ENCODE measurements around the gene EPHB2. TPM values are rescaled to one million over a fixed set of nuclear protein-coding genes. Genes with fewer than 3 reads are reported as not detected.

Gene EPHB2
- total and polyA plus RNA-seq, 2 experiments from 2014 or later = 1.0 to 5.1 TPM

DNA sequence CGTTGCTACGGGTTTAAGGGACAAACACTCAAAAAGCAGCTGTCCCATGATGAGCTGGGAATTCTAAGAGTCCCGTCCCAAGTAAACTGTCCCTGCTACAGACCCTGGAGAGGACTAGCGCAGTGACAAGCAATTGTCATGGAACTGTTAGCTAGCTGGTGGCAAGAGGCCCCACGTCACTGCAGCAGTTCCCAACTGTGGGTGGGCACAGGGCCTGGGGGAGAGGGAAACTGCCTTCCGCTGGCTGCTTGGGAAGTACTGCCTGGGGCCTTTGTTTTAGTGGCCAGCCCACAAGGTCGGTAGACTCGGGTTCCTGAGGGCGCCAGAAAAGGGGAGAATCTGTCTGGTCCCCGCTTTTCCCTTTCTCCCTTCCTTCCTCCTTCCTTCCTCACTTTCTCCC, 164.6 kb downstream of the EPHB2 start:
- H2AFZ ChIP-seq = no peak overlapping the region
- H3K9me3 ChIP-seq (ENCODE audit: low read depth) = no peaks in the 10 kb centered on the region
- no peaks in the 10 kb centered on the region for H3F3A ChIP-seq (ENCODE audit: insufficient read depth)
- in situ Hi-C loops (cut with MboI) = no loop called here
- no peak overlapping the region for H3K4me3 ChIP-seq
- no peaks in the 10 kb centered on the region for H3K79me2 ChIP-seq (ENCODE audit: insufficient read depth)
- no peak for DNase-seq
- H3K4me2 ChIP-seq (ENCODE audit: unreplicated experiment) = no peak overlapping the region
- WGBS, 2 experiments (ENCODE audit: low coverage in 1 of 2, low lambda C conversion rate in 2 of 2, missing lambda C conversion rate in 2 of 2) = 81 to 84% methylated on average over 10 of the region's 10 CpGs
- H3K27ac ChIP-seq = no peak overlapping the region
- H3K27me3 ChIP-seq (replicated peaks; ENCODE audit: insufficient read depth) = no peaks in the 10 kb centered on the region
- no peaks in the 10 kb centered on the region for H3K9me2 ChIP-seq (ENCODE audit: insufficient read depth)
- TF ChIP-seq EZH2 (IDR thresholded peaks at IDR 0.05; ENCODE audit: insufficient read depth, poor library complexity, severe bottlenecking) (no peak), EZH2phosphoT487 (IDR thresholded peaks at IDR 0.05; ENCODE audit: insufficient read depth, low read depth) (no peak)
- no peak overlapping the region for H3K9ac ChIP-seq
- no peaks in the 10 kb centered on the region for H3K36me3 ChIP-seq (ENCODE audit: low read depth)
- H4K20me1 ChIP-seq (ENCODE audit: insufficient read depth) = no peaks in the 10 kb centered on the region
- 0 out of 2 replicates have a peak, but pooled peaks cover 5% of the 10 kb centered on the region for H3K4me1 ChIP-seq (ENCODE audit: insufficient read depth)

- H3K79me2 ChIP-seq (ENCODE audit: insufficient read depth) = no peaks in the 10 kb centered on the region
- H3K27ac ChIP-seq = no peak overlapping the region
- in situ Hi-C loops (cut with MboI) = no loop called here
- no peaks in the 10 kb centered on the region for H3K36me3 ChIP-seq (ENCODE audit: low read depth)
- H3K9me2 ChIP-seq (ENCODE audit: insufficient read depth) = no peaks in the 10 kb centered on the region
- H3K4me3 ChIP-seq = no peak overlapping the region
- H4K20me1 ChIP-seq (ENCODE audit: insufficient read depth) = no peaks in the 10 kb centered on the region
- DNase-seq = no peak
- no peaks in the 10 kb centered on the region for H3K9me3 ChIP-seq (ENCODE audit: low read depth)
- no peaks in the 10 kb centered on the region for H3F3A ChIP-seq (ENCODE audit: insufficient read depth)
- no peak for TF ChIP-seq EZH2phosphoT487 (IDR thresholded peaks at IDR 0.05; ENCODE audit: insufficient read depth, low read depth)
- no peak for TF ChIP-seq EZH2 (IDR thresholded peaks at IDR 0.05; ENCODE audit: insufficient read depth, poor library complexity, severe bottlenecking)
- H3K4me1 ChIP-seq (ENCODE audit: insufficient read depth) = 0 out of 2 replicates have a peak, but pooled peaks cover 7% of the 10 kb centered on the region
- 90 to 91% methylated on average over 5 of the region's 5 CpGs for WGBS, 2 experiments (ENCODE audit: low coverage in 1 of 2, low lambda C conversion rate in 2 of 2, missing lambda C conversion rate in 2 of 2)
- no peak overlapping the region for H3K9ac ChIP-seq
- H2AFZ ChIP-seq = no peak overlapping the region
- H3K4me2 ChIP-seq (ENCODE audit: unreplicated experiment) = no peak overlapping the region
- no peaks in the 10 kb centered on the region for H3K27me3 ChIP-seq (replicated peaks; ENCODE audit: insufficient read depth)
These were observed 165.2 kb downstream of the EPHB2 start for GRCh38 chr1:22875841-22876240.

DNA sequence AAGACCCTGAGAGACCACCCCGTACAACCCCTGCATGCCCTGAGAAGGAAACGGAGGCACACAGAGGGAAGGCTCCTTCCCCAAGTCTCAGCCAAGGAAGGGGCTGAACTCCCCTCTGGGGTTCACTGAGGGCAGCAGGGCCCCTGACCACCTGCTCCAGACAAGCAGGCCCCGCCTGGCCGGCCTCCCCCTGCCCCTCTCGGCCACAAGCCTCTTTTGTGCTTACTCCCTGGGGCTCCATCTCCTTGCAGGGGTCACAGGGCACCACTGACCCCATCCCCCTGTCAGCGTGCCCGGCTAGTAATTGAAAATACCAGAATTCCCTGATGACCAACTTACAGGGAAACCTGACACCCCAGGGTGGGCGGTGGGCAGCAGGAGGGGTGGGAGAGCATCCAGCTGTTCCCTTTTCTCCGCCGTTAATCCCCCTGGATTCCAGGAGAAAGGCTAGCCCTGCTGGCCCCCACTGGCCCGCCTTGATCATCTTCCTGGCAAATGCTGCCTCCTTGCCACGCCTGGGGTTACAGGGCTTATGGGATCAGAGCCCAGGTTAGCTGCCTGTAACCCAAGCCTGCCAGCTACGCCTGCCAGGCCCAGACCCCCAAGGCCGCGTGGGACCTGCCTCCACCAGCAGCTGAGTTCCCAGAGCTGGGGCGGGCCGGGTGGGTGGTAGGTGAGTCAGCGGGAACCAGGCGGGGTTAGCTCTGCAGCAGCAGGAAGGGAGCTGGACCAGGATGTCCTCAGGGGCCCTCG, 165.9 kb downstream of the EPHB2 start:
- no peaks in the 10 kb centered on the region for H3F3A ChIP-seq (ENCODE audit: insufficient read depth)
- H3K27me3 ChIP-seq (replicated peaks; ENCODE audit: insufficient read depth) = no peaks in the 10 kb centered on the region
- peak; percentile 52 for DNase-seq
- TF ChIP-seq EZH2phosphoT487 (IDR thresholded peaks at IDR 0.05; ENCODE audit: insufficient read depth, low read depth) (no peak), EZH2 (IDR thresholded peaks at IDR 0.05; ENCODE audit: insufficient read depth, poor library complexity, severe bottlenecking) (no peak)
- no peaks in the 10 kb centered on the region for H3K36me3 ChIP-seq (ENCODE audit: low read depth)
- no peak overlapping the region for H3K27ac ChIP-seq
- H3K4me2 ChIP-seq (ENCODE audit: unreplicated experiment) = no peak overlapping the region
- no peaks in the 10 kb centered on the region for H3K79me2 ChIP-seq (ENCODE audit: insufficient read depth)
- H3K9me2 ChIP-seq (ENCODE audit: insufficient read depth) = no peaks in the 10 kb centered on the region
- no peak overlapping the region for H3K4me3 ChIP-seq
- H4K20me1 ChIP-seq (ENCODE audit: insufficient read depth) = no peaks in the 10 kb centered on the region
- H2AFZ ChIP-seq = no peak overlapping the region
- in situ Hi-C loops (cut with MboI) = no loop called here
- 78 to 80% methylated on average over 19 to 20 of the region's 20 CpGs for WGBS, 2 experiments (ENCODE audit: low coverage in 1 of 2, low lambda C conversion rate in 2 of 2, missing lambda C conversion rate in 2 of 2)
- H3K4me1 ChIP-seq (ENCODE audit: insufficient read depth) = 0 out of 2 replicates have a peak, but pooled peaks cover 7% of the 10 kb centered on the region
- no peaks in the 10 kb centered on the region for H3K9me3 ChIP-seq (ENCODE audit: low read depth)
- no peak overlapping the region for H3K9ac ChIP-seq

GRCh38 chr1:22877112-22877915, 166.7 kb downstream of the EPHB2 start:
- Histone ChIP-seq H3K27ac (no peak overlapping the region), H3F3A (ENCODE audit: insufficient read depth) (no peaks in the 10 kb centered on the region), H3K4me2 (ENCODE audit: unreplicated experiment) (no peak overlapping the region), H3K36me3 (ENCODE audit: low read depth) (no peaks in the 10 kb centered on the region), H3K9ac (no peak overlapping the region), H3K4me3 (no peak overlapping the region), H3K9me2 (ENCODE audit: insufficient read depth) (no peaks in the 10 kb centered on the region), H2AFZ (no peak overlapping the region), H3K4me1 (ENCODE audit: insufficient read depth) (0 out of 2 replicates have a peak, but pooled peaks cover 7% of the 10 kb centered on the region), H3K79me2 (ENCODE audit: insufficient read depth) (no peaks in the 10 kb centered on the region), H4K20me1 (ENCODE audit: insufficient read depth) (no peaks in the 10 kb centered on the region), H3K9me3 (ENCODE audit: low read depth) (no peaks in the 10 kb centered on the region), H3K27me3 (replicated peaks; ENCODE audit: insufficient read depth) (no peaks in the 10 kb centered on the region)
- WGBS, 2 experiments (ENCODE audit: low coverage in 1 of 2, low lambda C conversion rate in 2 of 2, missing lambda C conversion rate in 2 of 2) = 85 to 96% methylated on average over 11 to 12 of the region's 12 CpGs
- DNase-seq = no peak
- TF ChIP-seq EZH2phosphoT487 (IDR thresholded peaks at IDR 0.05; ENCODE audit: insufficient read depth, low read depth) = no peak
- TF ChIP-seq EZH2 (IDR thresholded peaks at IDR 0.05; ENCODE audit: insufficient read depth, poor library complexity, severe bottlenecking) = no peak
- in situ Hi-C loops (cut with MboI) = no loop called here

Data from GM23248 (cell line).